SK-N-SH treated with all-trans-retinoic acid at 6 μM for 48 hours (cell line): ENCODE data around the gene OPRM1.

Experiments
- ATAC-seq: fragments of 200-7000 bp; cut with Tn5 transposase; 3 replicates; pipeline ENCODE4 v1.9.1; 2020; ENCODE audit warnings: mild to moderate bottlenecking, moderate library complexity
- ARNTL ChIP-seq: fragments of 450-650 bp; formaldehyde crosslinking; IDR thresholded peaks from 2 replicates; pipeline ENCODE4 v1.5.0; 2020; ENCODE audit warnings: low read depth, mild to moderate bottlenecking, moderate library complexity, borderline replicate concordance
- BACH2 ChIP-seq: fragments of 250-450 bp; sonication (Bioruptor Pico); IDR thresholded peaks from 2 replicates; pipeline ENCODE4 v1.9.0; 2021; ENCODE audit warnings: mild to moderate bottlenecking, borderline replicate concordance
- CREB5 ChIP-seq: fragments of 250-450 bp; sonication (Bioruptor Pico); IDR thresholded peaks from 2 replicates; pipeline ENCODE4 v1.5.1; 2020; ENCODE audit warnings: low read depth, mild to moderate bottlenecking, moderate library complexity
- CSDC2 ChIP-seq: fragments of 250-450 bp; sonication (Bioruptor Pico); IDR thresholded peaks from 2 replicates; pipeline ENCODE4 v1.5.0; 2020; ENCODE audit warnings: mild to moderate bottlenecking, moderate library complexity
- CSRNP3 ChIP-seq: fragments of 250-450 bp; sonication (Bioruptor Pico); IDR thresholded peaks from 2 replicates; pipeline ENCODE4 v1.5.1; 2021; ENCODE audit warnings: mild to moderate bottlenecking, moderate library complexity
- GLIS3 ChIP-seq: fragments of 250-450 bp; sonication (Bioruptor Pico); IDR thresholded peaks from 2 replicates; pipeline ENCODE4 v1.5.0; 2020; ENCODE audit warnings: mild to moderate bottlenecking, moderate library complexity
- ISL1 ChIP-seq: fragments of 250-450 bp; sonication (Bioruptor Pico); IDR thresholded peaks from 2 replicates; pipeline ENCODE4 v2.1.2; 2022; ENCODE audit warnings: mild to moderate bottlenecking, moderate library complexity
- OSR1 ChIP-seq: fragments of 250-450 bp; sonication (Bioruptor Pico); IDR thresholded peaks from 2 replicates; pipeline ENCODE4 v1.8.0; 2022; ENCODE audit warnings: moderate library complexity, mild to moderate bottlenecking, inconsistent platforms
- PATZ1 ChIP-seq: fragments of 250-450 bp; sonication (Bioruptor Pico); IDR thresholded peaks from 2 replicates; pipeline ENCODE4 v1.8.0; 2020; ENCODE audit warnings: mild to moderate bottlenecking, moderate library complexity, borderline replicate concordance
- POU6F1 ChIP-seq: fragments of 250-450 bp; sonication (Bioruptor Pico); IDR thresholded peaks from 2 replicates; pipeline ENCODE4 v1.8.0; 2021; ENCODE audit warnings: low read depth, mild to moderate bottlenecking, moderate library complexity, borderline replicate concordance
- PPARA ChIP-seq: fragments of 250-450 bp; sonication (Bioruptor Pico); IDR thresholded peaks from 2 replicates; pipeline ENCODE4 v1.5.0; 2020; ENCODE audit warnings: mild to moderate bottlenecking, borderline replicate concordance
- RARB ChIP-seq: fragments of 250-450 bp; sonication (Bioruptor Pico); IDR thresholded peaks from 2 replicates; pipeline ENCODE4 v1.8.0; 2021; ENCODE audit warnings: mild to moderate bottlenecking, moderate library complexity
- SNAI2 ChIP-seq: fragments of 250-450 bp; sonication (Bioruptor Pico); IDR thresholded peaks from 2 replicates; pipeline ENCODE4 v1.5.0; 2020; ENCODE audit warnings: mild to moderate bottlenecking, moderate library complexity
- TCF4 ChIP-seq: fragments of 250-450 bp; sonication (Bioruptor Pico); IDR thresholded peaks from 2 replicates; pipeline ENCODE4 v1.8.0; 2021; ENCODE audit warnings: mild to moderate bottlenecking, moderate library complexity, borderline replicate concordance
- TOX ChIP-seq: fragments of 250-450 bp; sonication (Bioruptor Pico); IDR thresholded peaks from 2 replicates; pipeline ENCODE4 v1.8.0; 2021; ENCODE audit warnings: mild to moderate bottlenecking, moderate library complexity, borderline replicate concordance
- TSHZ2 ChIP-seq: fragments of 250-450 bp; sonication (Bioruptor Pico); IDR thresholded peaks from 2 replicates; pipeline ENCODE4 v1.5.0; 2020; ENCODE audit warnings: mild to moderate bottlenecking, moderate library complexity
- ZFP3 ChIP-seq: fragments of 250-450 bp; sonication (Bioruptor Pico); IDR thresholded peaks from 2 replicates; pipeline ENCODE4 v1.5.0; 2020; ENCODE audit warnings: mild to moderate bottlenecking, moderate library complexity
- ZFP30 ChIP-seq: fragments of 450-650 bp; formaldehyde crosslinking; IDR thresholded peaks from 2 replicates; pipeline ENCODE4 v1.5.0; 2022; ENCODE audit warnings: mild to moderate bottlenecking, moderate library complexity
- ZNF565 ChIP-seq: fragments of 450-650 bp; formaldehyde crosslinking; conservative IDR thresholded peaks from 2 replicates; pipeline ENCODE4 v1.5.0; 2020; ENCODE audit warnings: low read depth, mild to moderate bottlenecking, moderate library complexity
- ZNF70 ChIP-seq: fragments of 450-650 bp; formaldehyde crosslinking; IDR thresholded peaks from 2 replicates; pipeline ENCODE4 v1.5.0; 2020; ENCODE audit warnings: mild to moderate bottlenecking, moderate library complexity
- ZNF8 ChIP-seq: fragments of 450-650 bp; formaldehyde crosslinking; IDR thresholded peaks from 2 replicates; pipeline ENCODE4 v1.5.0; 2020; ENCODE audit warnings: mild to moderate bottlenecking, moderate library complexity

Gene OPRM1

GRCh38 chr6:154122195-154122925 lies 83.3 kb downstream of the OPRM1 start:
- no peak for ATAC-seq
- no peak for TF ChIP-seq SNAI2 (CRISPR knock-in tag)
- no peak for TF ChIP-seq CREB5 (CRISPR knock-in tag)
- TF ChIP-seq PATZ1 = no peak
- TF ChIP-seq RARB = no peak
- no peak for TF ChIP-seq TSHZ2 (CRISPR knock-in tag)
- no peak for TF ChIP-seq ISL1 (CRISPR knock-in tag)
- no peak for TF ChIP-seq OSR1 (CRISPR knock-in tag)

- TF ChIP-seq ZFP3 (CRISPR knock-in tag) (no peak), OSR1 (CRISPR knock-in tag) (no peak), CREB5 (CRISPR knock-in tag) (no peak), SNAI2 (CRISPR knock-in tag) (no peak), ZNF70 (CRISPR knock-in tag) (no peak), PATZ1 (no peak), ZNF565 (no peak), BACH2 (CRISPR knock-in tag) (no peak), PPARA (CRISPR knock-in tag) (no peak), ARNTL (CRISPR knock-in tag) (no peak), POU6F1 (CRISPR knock-in tag) (no peak), ZNF8 (CRISPR knock-in tag) (no peak), CSRNP3 (CRISPR knock-in tag) (no peak), GLIS3 (CRISPR knock-in tag) (no peak), ISL1 (CRISPR knock-in tag) (no peak), CSDC2 (CRISPR knock-in tag) (no peak), RARB (no peak), ZFP30 (CRISPR knock-in tag) (no peak), TCF4 (no peak), TOX (CRISPR knock-in tag) (no peak)
Observed at GRCh38 chr6:154123155-154123956, 84.3 kb downstream of the OPRM1 start.

More at GRCh38 chr6:154123155-154123956, 84.3 kb downstream of the OPRM1 start:
- ATAC-seq = no peak
